ENCODE data around the gene NT5DC1.

The NT5DC1 gene

DNA sequence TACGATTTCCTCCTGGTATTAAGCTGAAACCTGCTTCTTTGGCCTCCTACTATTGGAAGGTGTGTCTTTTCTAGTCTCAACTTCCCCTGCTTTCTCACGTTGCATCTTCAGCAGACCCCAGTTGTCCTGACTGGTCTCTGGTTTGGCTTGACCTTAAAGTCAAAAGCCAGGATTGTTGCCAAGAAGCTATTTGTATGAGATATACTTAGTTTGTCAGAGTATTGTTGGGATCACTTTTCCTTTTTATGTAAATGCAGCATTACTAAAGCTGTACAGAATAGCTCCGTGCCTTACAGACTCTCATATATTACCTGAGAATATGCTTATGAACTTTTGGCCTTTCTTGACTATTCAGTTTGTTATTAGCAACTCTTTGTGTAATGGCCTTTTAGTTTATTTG lies 92.1 kb downstream of the NT5DC1 start:
- DNase-seq (ENCODE audit: low read depth in 2 of 2): no peak

DNA sequence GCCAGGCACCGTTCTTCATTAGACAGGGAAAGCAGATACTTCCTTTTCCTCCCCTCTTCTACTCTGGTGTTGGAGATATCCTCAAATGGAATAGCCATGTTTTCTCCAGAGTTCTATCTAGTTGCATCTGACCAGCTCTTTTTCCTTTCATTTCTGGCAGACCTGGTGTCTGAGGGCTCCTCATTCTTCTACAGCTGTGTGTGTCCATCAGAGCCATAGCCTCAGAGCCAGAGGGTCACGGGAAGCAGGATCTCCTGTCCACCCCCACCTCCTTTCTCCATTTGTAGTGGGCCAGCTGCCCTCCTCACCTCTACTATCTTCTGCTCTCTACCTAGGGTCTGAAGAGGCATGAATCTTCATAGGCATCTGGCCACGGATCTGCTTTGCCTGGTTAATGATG lies 96.2 kb downstream of the NT5DC1 start:
- DNase-seq (ENCODE audit: low read depth in 2 of 2): no peak

DNA sequence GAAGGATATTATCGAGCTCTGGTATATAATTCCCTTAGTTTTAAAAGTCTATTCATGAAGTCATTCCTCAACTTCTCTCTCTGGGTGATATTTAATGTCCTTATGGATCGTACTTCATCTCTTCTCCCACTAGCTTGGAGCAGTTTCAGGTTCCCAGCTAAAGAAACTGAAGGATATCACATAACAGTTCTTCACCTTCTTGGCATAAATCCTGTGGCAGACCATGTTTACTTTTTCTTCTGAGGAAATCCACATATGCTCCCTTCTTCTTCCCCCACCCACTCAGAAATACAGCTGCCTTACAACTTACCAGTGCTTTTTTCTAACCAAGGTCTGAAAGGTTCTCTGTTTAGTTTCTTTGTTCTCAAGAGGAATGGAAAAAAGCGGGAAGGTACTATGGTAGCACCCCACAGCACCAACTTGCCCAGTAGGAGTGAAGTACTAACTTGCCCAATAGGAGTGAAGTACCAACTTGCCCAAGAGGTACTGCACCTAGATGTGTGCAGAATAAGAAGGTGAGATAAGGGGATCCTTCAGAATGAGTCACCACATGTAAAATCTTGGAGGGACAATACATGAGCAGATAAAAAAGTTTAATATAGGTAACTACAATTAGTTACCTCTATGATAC lies 100.1 kb downstream of the NT5DC1 start:
- no peak for DNase-seq (ENCODE audit: low read depth in 2 of 2)

DNA sequence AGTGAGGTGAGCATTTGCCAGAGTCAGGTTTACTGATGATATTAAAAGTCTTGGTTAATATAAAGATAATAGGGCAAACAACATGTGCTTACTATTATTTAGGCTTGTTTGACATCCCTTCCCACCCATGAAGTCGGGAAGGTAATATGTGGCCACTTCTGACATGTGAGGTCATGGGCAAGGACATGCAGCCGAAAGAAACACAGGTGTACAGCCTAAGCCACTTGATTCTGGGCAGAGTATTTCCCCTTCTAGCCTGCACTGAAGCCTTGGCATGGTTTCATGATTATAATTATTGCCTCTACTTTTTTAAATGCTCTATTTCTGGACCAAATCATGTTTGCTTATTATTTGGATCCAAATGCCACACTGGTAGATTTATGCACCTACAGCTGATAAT lies 100.9 kb downstream of the NT5DC1 start:
- DNase-seq (ENCODE audit: low read depth in 2 of 2): no peak

DNA sequence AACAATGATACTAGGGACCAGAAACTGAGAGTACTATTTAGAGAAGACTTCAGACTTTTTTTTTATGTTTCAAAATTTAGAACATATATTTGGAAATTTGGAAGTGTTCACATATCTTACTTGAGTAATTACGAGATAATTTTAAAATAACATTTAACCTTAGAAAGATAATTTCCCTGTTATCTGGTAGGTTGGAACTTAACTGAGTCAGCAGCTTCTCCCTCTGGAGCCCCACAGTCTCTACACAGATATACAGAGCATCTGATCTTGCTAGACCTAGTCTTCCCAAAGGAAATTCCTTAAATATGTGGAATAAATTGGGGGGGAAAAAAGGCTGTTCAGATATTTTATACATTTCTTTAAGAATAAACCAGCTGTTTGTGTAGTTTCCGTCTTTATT lies 104.6 kb downstream of the NT5DC1 start:
- no peak for DNase-seq (ENCODE audit: low read depth in 2 of 2)

DNA sequence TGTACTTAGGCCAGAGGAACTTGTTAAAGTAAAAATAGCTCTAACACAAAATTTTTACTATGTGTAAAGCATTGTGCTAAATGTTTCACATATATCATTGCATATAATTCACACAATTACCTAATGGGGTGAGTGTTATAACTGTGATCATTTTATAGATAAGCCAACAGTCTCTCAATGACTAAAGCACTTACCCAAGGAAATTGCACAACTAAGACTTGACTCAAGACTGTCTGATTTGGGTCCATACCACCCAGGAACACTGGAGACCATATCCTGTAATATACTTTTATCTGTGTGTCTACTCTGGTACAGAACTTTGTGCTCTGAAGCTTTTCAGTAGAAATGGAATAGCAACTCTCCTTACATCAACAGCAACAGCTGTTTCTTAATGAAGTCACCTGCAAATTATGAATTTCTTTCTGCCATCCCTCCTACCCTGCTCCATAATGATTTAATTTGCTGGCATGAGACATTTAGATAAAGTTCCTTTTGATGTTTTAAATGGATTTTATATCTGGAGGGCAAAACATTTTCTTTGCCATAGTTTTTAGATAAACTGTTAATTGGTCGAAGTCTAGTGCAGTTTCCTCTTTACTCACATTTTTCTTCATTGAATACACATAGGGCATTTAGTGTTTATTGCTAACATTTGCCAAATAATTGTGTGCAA lies 105.7 kb downstream of the NT5DC1 start:
- DNase-seq (ENCODE audit: low read depth in 2 of 2): peak; percentile 33 to 37

DNA sequence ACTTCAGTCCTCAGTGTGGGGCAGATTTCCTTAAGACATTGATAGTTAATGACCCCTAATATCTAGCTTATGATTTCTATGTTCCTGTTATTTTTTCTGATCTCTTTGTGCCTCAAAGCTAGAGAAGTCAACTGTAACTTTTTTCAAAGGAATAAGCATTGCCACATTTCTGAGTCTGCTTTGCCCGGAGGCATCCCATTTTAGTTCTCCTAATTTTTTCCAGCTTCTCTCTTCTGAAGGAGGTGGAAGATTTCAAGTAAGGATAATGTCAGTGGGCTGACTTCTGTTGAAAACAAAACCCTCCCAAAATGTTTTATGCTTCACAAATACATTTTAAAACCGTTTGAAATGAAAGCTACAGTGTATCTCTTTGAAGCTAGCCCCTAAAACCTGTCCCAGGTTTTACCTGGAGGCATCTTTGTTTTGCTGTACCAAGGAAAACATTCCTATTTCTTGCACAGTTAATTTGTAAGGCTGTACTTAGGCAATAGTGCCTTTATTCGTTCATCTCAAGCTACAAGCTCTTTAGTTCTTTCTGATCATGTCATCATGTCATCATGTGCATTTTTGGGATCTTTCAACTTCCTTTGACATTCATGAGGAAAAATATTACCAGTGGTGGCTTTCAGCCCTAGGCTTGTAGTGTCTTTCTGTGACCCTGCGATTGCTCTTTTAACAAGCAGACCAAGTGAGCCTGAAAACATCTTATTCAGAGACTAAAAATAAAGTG lies 107.6 kb downstream of the NT5DC1 start:
- no peak for DNase-seq (ENCODE audit: low read depth in 2 of 2)

DNA sequence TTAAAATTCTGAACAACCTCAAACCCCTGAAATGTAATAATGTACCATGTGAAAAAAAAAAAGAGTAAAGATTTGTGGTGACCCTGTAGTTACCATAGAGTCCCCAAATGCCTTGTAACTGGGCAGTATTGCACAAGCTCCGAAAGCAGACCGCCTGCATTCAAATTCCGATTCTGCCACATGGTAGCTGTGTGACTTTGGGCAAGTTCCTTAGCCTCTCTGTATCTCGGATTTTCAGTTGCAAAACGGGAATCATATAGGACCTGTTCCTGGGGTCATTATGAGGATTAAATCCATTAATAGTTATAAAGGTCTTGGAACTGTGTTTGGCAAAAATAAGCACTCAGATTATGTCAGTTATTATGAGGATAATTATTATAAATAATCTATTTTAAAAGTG lies 109.7 kb downstream of the NT5DC1 start:
- DNase-seq (ENCODE audit: low read depth in 2 of 2): no peak

DNA sequence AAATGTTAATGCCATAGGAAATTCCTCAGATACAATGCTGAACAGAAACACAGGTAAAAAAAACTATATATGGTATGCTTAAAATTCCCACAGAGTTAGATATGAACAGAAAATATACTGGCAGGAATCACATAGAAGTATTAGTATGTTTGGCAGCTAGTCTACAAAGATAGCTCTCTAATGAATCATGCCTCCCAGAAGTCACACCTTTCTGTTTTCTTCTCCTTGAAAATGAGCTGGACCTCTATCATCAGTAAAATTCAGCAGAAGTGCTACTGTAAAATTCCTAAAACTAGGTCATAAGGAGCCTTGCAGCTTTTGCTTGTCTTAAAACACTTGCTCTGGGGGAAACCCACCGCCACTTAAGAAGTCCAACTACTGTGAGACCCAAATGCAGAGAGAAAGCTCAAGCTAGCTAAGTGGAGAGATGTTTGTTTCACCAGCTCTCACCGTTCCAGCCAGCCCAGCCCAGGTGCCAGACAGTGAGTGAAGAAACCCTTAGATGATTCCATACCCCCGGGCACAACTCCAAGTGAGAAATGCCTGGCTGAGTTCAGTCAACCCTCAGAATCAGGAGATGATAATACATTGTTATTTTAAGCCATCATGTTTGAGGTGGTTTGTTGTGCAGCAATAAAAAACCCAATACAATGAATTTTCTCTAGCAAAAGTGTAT lies 110.2 kb downstream of the NT5DC1 start:
- DNase-seq (ENCODE audit: low read depth in 2 of 2): peak in 1 of 2 experiments; percentile 20

DNA sequence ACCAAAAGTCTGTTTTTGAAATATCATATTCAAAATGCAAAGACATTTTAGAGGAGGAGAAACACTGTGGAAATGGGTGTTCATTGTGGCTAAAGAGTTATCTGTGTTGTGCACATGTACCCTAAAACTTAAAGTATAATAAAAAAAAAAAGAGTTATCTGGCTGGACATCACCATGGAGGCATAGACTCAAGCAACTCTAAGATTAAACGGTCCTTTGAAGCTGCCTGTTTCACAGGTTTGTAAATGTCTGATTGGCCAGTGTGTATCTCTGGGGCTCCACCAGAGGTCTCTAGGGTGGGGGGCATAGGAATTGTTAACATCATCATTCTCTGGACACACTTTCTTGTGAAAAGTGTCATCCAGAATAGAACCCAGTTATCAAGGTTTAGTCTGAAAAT lies 114.0 kb downstream of the NT5DC1 start:
- no peak for DNase-seq (ENCODE audit: low read depth in 2 of 2)

DNA sequence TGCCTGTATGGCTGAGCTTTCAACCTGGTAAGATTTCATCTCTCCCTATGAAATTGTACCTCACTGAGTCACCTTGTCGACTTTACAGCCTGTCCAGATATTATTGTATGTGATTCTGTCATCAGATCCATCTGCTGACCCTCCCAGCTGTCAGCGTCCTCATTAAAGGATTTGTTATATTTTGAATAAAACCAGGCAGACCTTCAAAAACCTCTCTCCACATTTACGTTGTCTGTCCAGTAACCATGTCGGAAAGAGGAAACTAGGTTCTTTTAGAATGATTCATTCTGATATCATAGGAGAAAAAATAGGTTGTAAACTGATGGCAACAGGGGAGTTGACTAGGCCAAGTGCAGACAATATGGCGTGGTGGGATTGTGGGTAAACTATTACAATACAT lies 114.8 kb downstream of the NT5DC1 start:
- DNase-seq (ENCODE audit: low read depth in 2 of 2): peak in 1 of 2 experiments; percentile 16

DNA sequence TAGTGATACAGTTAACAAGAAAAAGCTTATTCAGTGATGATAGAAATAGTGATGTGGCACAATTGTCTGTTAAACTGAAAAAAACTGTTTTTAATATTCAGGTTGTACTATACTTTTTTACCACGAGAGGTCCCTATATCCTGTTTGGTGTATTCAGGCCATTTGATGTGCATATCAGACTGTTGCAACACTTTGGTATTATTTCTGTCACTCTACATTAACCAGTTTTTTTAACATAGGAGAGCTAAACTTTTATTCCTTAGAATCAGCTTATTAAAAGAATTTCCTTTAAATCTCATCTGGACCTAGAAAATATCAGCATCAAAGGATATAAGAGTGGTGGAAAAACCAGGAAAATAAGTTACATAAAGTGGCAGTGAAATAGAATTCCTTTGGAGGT lies 116.4 kb downstream of the NT5DC1 start:
- peak in 1 of 2 experiments; percentile 32 for DNase-seq (ENCODE audit: low read depth in 2 of 2)

DNA sequence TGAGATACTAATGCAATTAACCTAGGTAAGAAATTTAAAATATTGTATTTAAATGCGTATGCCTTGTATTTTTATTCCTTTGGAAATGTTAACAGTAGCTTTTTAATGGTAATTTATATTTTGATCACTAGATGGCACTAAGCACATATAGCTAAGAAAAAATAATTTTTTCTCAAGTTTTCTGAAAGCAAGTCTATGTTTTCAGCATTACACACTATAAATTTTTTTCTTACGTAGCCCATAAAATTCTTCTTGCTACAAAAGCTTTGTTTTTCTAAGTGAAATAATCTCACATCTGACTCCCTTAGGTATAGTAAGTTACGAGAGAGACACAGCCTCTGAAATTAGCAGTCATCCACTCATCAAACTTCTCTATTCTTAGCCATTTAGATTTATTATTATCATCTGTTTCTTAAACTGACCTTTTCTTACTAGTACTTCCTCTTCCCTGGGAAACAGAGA lies 117.5 kb downstream of the NT5DC1 start:
- DNase-seq (ENCODE audit: low read depth in 2 of 2): no peak

DNA sequence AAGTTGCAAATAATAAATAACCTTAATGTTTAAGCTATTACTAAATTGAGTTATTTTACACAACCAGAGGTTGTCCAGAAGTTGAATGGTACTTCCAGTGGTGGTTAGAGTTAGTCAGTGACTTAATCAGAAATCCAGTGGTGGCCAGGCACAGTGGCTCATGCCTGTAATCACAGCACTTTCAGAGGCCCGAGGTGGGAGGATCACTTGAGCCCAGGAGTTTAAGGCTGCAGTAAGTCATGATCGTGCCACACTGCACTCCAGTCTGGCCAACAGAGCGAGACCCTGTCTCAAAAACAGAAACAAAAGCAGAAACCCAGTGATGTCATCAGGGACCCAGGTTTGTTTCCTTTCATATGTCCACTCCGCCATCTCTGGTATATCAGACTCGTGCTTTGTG lies 118.2 kb downstream of the NT5DC1 start:
- DNase-seq (ENCODE audit: low read depth in 2 of 2): no peak

DNA sequence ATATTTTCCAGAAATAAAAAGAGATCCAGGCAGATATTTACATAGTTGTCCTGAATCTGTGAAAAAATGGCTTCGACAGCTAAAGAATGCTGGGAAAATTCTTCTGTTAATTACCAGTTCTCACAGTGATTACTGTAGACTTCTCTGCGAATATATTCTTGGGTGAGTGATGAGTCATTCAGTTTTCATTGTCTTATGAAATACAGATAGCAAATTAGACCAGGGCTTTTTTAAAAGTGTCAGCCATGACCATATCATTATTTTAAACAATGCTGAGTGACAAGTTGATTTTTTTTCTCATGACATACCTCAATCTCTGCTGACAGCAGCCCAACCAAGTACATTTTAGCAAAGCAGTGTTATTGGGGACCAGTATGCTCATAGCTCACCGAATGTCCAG lies 120.4 kb downstream of the NT5DC1 start:
- peak in 1 of 2 experiments; percentile 33 for DNase-seq (ENCODE audit: low read depth in 2 of 2)

DNA sequence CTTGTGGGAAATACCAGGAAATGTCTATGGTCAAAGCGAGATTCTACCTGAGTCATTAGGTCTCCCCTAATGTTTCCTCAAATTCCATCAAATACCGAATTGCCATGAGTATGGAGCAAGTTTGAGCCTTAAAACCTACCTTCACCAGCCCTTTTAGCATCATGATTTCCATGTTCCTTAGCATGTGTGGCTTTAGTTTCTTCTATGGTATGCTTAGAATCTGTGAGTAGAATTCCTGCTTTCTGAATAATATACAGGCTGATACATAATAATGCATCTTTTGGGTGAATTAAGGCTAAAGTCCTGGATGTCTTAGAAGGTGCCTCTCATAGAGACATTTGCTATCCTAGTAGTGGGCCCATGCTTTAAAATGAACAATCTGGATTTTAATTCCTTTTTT lies 121.3 kb downstream of the NT5DC1 start:
- no peak for DNase-seq (ENCODE audit: low read depth in 2 of 2)

DNA sequence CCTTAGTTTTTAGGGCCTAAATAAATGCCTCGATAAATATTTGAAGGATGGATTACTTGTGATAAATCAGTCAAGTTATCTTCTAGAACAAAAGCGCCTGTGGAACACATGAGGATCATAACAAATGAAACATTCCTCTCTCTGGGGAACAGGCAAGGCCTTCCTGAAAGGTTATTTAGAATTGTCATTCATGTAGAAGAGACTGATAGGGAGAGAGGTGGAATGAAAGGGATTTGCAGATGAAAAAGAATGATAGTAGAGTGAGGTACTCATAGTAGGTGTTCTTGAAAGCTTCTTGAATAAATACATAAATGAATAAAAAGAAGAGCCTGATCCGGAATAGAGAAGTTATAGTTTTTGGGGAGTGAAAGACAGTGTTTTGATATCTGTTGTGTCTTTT lies 122.7 kb downstream of the NT5DC1 start:
- DNase-seq (ENCODE audit: low read depth in 2 of 2): no peak

DNA sequence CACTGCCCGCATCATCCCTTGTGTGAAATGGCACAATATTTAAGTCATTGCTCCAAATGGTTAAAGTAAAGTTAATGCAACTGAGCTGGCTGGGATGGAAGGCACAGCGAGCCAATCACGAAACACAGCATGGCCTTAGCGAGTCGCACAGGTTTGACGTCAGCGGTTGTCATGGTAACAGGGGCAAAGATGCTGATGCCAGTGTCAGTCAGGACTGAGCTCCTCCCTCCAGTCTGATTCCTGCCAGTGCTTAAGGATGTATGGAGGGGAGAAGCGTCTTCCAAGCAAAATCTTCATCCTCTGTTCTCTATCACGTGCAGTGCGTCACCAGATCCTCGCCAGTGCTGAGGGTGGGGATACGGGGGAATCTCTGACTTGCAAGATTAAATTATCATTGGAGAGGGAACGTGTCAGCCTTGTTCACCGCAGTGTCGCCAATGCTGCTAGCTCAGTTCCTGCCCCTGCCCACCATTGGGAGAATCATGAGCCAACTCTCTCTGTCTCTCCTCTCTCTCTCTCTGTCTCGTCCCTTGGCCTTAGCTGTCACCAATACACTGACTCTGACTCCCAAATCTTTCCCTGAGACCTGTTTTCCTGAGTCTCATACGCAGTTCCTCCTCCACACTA lies 128.7 kb downstream of the NT5DC1 start:
- peak; percentile 90 to 92 for DNase-seq (ENCODE audit: low read depth in 2 of 2)

DNA sequence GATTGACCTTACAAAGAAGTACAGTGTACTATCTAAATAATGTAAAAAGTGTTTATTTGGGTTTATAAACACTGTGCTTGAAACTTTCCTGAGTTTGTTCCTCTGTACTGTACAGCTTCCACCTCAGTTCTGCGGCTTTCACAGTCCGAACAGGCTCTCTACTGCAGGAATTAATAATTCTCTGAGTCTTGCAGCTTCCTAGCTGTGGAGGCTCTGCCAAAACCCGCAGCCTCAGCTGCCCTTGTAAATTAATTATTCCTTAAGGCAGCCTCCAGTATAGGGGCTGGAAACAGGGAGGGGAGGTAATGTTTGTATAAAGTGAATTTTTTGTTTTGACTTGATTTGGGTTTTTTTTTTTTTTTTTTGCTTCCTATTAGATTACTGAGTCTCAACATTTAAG lies 134.0 kb downstream of the NT5DC1 start:
- DNase-seq (ENCODE audit: low read depth in 2 of 2): no peak

DNA sequence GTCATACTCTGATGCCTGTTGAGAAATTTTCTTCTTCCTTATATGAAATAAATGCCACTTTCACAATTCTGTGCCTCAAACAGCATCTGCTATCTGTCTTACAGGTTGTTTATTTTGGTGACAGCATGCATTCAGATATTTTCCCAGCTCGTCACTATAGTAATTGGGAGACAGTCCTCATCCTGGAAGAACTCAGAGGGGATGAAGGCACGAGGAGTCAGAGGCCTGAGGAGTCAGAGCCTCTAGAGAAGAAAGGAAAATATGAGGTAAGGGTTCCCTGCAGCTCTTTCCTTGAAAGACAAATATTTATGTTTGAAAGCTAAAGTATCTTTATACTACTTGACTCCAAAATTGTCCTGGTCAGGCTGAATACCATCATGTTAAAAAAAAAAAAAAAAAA lies 137.4 kb downstream of the NT5DC1 start:
- no peak for DNase-seq (ENCODE audit: low read depth in 2 of 2)

DNA sequence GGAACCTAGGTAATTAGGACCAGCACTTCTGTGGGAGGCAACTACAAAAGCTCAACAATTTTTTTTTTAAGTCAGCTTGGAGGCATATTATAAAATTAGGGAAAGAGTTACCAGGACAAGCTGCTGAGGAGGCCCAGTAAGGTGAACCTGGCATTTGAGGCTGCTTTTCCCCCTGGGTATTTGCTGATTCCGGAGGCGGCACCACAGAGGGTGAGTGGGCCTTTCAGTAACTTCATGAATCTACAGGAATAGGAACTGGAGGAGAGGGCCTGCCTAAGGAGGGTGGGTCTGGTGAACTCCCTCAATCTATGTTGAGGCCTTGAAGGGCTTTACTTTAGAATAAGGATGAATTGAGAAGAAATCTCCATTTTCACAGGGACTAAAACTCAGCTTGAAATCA lies 138.6 kb downstream of the NT5DC1 start:
- DNase-seq (ENCODE audit: low read depth in 2 of 2): no peak

DNA sequence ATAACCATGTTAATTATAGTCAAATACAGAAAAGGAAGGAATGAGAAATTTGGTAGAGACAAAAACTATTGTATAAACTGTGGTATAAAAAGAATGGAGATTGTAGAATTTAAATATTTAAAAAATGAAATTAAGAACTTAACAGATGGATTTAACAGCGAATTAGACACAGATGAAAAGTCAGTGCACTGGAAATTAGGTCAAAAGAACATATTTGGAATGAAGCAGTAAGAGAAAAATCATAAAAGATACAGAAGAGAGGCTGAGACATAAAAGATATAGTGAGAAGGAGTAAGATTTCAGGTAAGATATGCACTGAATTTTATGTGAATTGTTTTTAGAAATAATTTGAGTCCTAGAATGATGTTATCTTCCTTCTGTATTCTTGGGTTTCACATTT lies 139.2 kb downstream of the NT5DC1 start:
- DNase-seq (ENCODE audit: low read depth in 2 of 2): no peak

Data from fibroblast of skin of left quadriceps (primary cell).